GM21576 (cell line): ENCODE data around the gene PPM1H.
"Not testable (repeated sequence)": the region's sequence is repeated elsewhere in the genome, so short reads cannot be mapped to it uniquely, and the experiment has no call there.

Experiments used
- ATAC-seq: cut with Tn5 transposase; IDR thresholded peaks from one replicate; pipeline ENCODE4 v1.9.1; 2021; ENCODE audit warnings: mild to moderate bottlenecking, moderate library complexity; ENCODE audit not compliant: unreplicated experiment

Gene PPM1H

GRCh38 chr12:62739266-62740015, 195.5 kb downstream of the PPM1H start:
- ATAC-seq = no peak

GRCh38 chr12:62738616-62739015, 196.3 kb downstream of the PPM1H start:
- ATAC-seq = no peak

GRCh38 chr12:62738105-62738504, 196.8 kb downstream of the PPM1H start:
- no peak for ATAC-seq

GRCh38 chr12:62737615-62738014, 197.3 kb downstream of the PPM1H start:
- ATAC-seq = no peak

- ATAC-seq = no peak
Measured at GRCh38 chr12:62737188-62737587, 197.8 kb downstream of the PPM1H start.

GRCh38 chr12:62736596-62736995, 198.4 kb downstream of the PPM1H start:
- no peak for ATAC-seq

GRCh38 chr12:62732861-62733427, 202.0 kb downstream of the PPM1H start:
- ATAC-seq = no peak

- ATAC-seq = no peak
Measured at GRCh38 chr12:62731055-62731820, 203.7 kb downstream of the PPM1H start.

- ATAC-seq = no peak
Measured at GRCh38 chr12:62730649-62731048, 204.3 kb downstream of the PPM1H start.

- not testable (repeated sequence) for ATAC-seq
Measured at GRCh38 chr12:62729579-62730544, 205.1 kb downstream of the PPM1H start.

- no peak for ATAC-seq
Measured at GRCh38 chr12:62728741-62729140, 206.2 kb downstream of the PPM1H start.

GRCh38 chr12:62726471-62726980, 208.4 kb downstream of the PPM1H start:
- ATAC-seq = no peak

- ATAC-seq = no peak
Measured at GRCh38 chr12:62725781-62726180, 209.2 kb downstream of the PPM1H start.

GRCh38 chr12:62724947-62725451, 210.0 kb downstream of the PPM1H start:
- no peak for ATAC-seq

- no peak for ATAC-seq
Measured at GRCh38 chr12:62724285-62724684, 210.7 kb downstream of the PPM1H start.

- ATAC-seq = no peak
Measured at GRCh38 chr12:62722971-62723680, 211.8 kb downstream of the PPM1H start.

- ATAC-seq = no peak
Measured at GRCh38 chr12:62720661-62721330, 214.2 kb downstream of the PPM1H start.

GRCh38 chr12:62720025-62720424, 214.9 kb downstream of the PPM1H start:
- no peak for ATAC-seq

- no peak for ATAC-seq
Measured at GRCh38 chr12:62718762-62719426, 216.1 kb downstream of the PPM1H start.
